ENCODE results near the gene CHST8. TPM values are rescaled to one million over a fixed set of nuclear protein-coding genes. Genes with fewer than 3 reads are reported as not detected.
"Not testable (repeated sequence)": the region's sequence is repeated elsewhere in the genome, so short reads cannot be mapped to it uniquely, and the experiment has no call there.

CHST8 gene
- polyA plus RNA-seq, 1 of the 3 experiments (the other 2 are of a cell fraction) = 0.05 TPM

GRCh38 chr19:33818411-33818810, 196.7 kb downstream of the CHST8 start:
- Histone ChIP-seq H3K9me3 (no peaks in the 10 kb centered on the region), H3F3A (replicated peaks; ENCODE audit: insufficient read depth) (peaks cover 5% of the 10 kb centered on the region), H3K4me2 (no peak overlapping the region), H3K9me2 (no peaks in the 10 kb centered on the region), H3K27me3 (ENCODE audit: insufficient read depth) (no peaks in the 10 kb centered on the region), H3K27ac (ENCODE audit: low read depth in 2 of 2, low read length in 1 of 2) (no peak overlapping the region), H3K36me3 (replicated peaks in 1 of 2; ENCODE audit: control insufficient read depth in 1 of 2, insufficient read depth in 2 of 2, low read length in 1 of 2) (no peaks in the 10 kb centered on the region), H3K79me2 (ENCODE audit: insufficient read depth) (no peaks in the 10 kb centered on the region), H3K4me3 (ENCODE audit: low read depth in 2 of 2, low read length in 1 of 2) (no peak overlapping the region), H3K9ac (no peak overlapping the region), H4K20me1 (ENCODE audit: insufficient read depth) (no peaks in the 10 kb centered on the region), H3K4me1 (ENCODE audit: control insufficient read depth in 1 of 2, insufficient read depth in 2 of 2, low read depth in 1 of 2, low read length in 1 of 2) (peaks cover 0 to 25% of the 10 kb centered on the region in 2 experiments; a peak in 2 of 4 replicates), H2AFZ (ENCODE audit: low read depth) (no peak overlapping the region)
- DNase-seq = peak; percentile 22
- CTCF ChIA-PET = interaction anchor here (0.8 to 2.8 kb wide), 5 partner anchors 24 to 388 kb away, joined by 3 to 7 read pairs (median 5); no protein-coding TSS in a partner anchor
- no peak for TF ChIP-seq PBX3 (IDR thresholded peaks at IDR 0.05)
- TF ChIP-seq TCF12 (IDR thresholded peaks at IDR 0.05) = no peak
- no peak for TF ChIP-seq MEF2A (IDR thresholded peaks at IDR 0.05; ENCODE audit: borderline replicate concordance, low read depth)
- TF ChIP-seq GABPA (IDR thresholded peaks at IDR 0.05; ENCODE audit: low read depth) = no peak
- no peak for TF ChIP-seq EZH2phosphoT487 (IDR thresholded peaks at IDR 0.05; ENCODE audit: borderline replicate concordance, low read depth)
- TF ChIP-seq SMC3 (IDR thresholded peaks at IDR 0.05; ENCODE audit: low read depth, low read length) = no peak
- no peak for TF ChIP-seq USF2 (IDR thresholded peaks at IDR 0.05; ENCODE audit: borderline replicate concordance, low read depth, low read length)
- TF ChIP-seq JUND (IDR thresholded peaks at IDR 0.05) = no peak
- TF ChIP-seq NFIC (IDR thresholded peaks at IDR 0.05; ENCODE audit: borderline replicate concordance) = no peak
- no peak for TF ChIP-seq POLR2AphosphoS5 (IDR thresholded peaks at IDR 0.05; ENCODE audit: low read depth, low read length)
- no peak for TF ChIP-seq IRF3 (IDR thresholded peaks at IDR 0.05; ENCODE audit: low read depth, low read length)
- TF ChIP-seq GATA2 (CRISPR knock-in tag; IDR thresholded peaks at IDR 0.05) = no peak
- POLR2A ChIA-PET = interaction anchor here (0.9 to 1.1 kb wide), 2 partner anchors 44 to 51 kb away, joined by 4 to 5 read pairs; no protein-coding TSS in a partner anchor
- 68% methylated on average over 4 of the region's 4 CpGs for WGBS (ENCODE audit: low lambda C conversion rate)

- not testable (repeated sequence) for H3K79me2 ChIP-seq (ENCODE audit: insufficient read depth); H3K27ac ChIP-seq (ENCODE audit: low read depth in 2 of 2, low read length in 1 of 2); H3K9me2 ChIP-seq; H3F3A ChIP-seq (replicated peaks; ENCODE audit: insufficient read depth); H3K9ac ChIP-seq; H3K36me3 ChIP-seq (replicated peaks in 1 of 2; ENCODE audit: control insufficient read depth in 1 of 2, insufficient read depth in 2 of 2, low read length in 1 of 2); H3K4me3 ChIP-seq (ENCODE audit: low read depth in 2 of 2, low read length in 1 of 2); H3K4me2 ChIP-seq; H3K9me3 ChIP-seq; H2AFZ ChIP-seq (ENCODE audit: low read depth); H4K20me1 ChIP-seq (ENCODE audit: insufficient read depth); H3K27me3 ChIP-seq (ENCODE audit: insufficient read depth); DNase-seq
- H3K4me1 ChIP-seq (ENCODE audit: control insufficient read depth in 1 of 2, insufficient read depth in 2 of 2, low read depth in 1 of 2, low read length in 1 of 2) = peaks cover 0 to 18% of the 10 kb centered on the region in 2 experiments; a peak in 2 of 4 replicates
- ChIA-PET CTCF (interaction anchor here (1.5 to 2.8 kb wide), 3 partner anchors 24 to 223 kb away, joined by 3 to 7 read pairs (median 6); no protein-coding TSS in a partner anchor), POLR2A (interaction anchor here (0.6 to 1.1 kb wide), 3 partner anchors 9 to 43 kb away, joined by 4 to 5 read pairs (median 4); no protein-coding TSS in a partner anchor)
- 71% methylated on average over 7 of the region's 7 CpGs for WGBS (ENCODE audit: low lambda C conversion rate)
Observed at GRCh38 chr19:33819078-33819477, 197.3 kb downstream of the CHST8 start.

Measured in SK-N-SH (cell line).